ENCODE data around the gene GOLGA6A.
"Not testable (repeated sequence)": the region's sequence is repeated elsewhere in the genome, so short reads cannot be mapped to it uniquely, and the experiment has no call there.

Gene GOLGA6A

DNA sequence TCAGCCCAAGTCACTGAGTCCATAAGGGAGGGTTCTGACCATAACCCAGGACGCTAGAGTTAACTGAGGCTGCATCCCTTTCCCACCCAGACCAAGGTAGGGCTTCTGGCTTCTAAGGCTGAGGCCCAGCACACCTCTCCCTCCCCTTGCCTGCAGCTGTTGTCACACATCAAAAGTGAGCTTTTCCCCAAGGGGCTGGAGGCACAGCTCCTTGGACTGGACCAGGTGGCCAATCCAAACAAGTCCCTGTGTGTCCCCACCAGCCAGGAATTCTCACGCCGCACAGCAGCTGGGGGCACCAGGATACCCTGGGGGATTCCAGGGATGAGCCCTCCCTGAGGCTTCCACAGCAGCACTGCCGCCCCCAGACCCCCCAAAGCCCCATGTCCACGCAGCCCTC is 25.8 kb upstream of the GOLGA6A start:
- no peak for DNase-seq (ENCODE audit: low read depth)

DNA sequence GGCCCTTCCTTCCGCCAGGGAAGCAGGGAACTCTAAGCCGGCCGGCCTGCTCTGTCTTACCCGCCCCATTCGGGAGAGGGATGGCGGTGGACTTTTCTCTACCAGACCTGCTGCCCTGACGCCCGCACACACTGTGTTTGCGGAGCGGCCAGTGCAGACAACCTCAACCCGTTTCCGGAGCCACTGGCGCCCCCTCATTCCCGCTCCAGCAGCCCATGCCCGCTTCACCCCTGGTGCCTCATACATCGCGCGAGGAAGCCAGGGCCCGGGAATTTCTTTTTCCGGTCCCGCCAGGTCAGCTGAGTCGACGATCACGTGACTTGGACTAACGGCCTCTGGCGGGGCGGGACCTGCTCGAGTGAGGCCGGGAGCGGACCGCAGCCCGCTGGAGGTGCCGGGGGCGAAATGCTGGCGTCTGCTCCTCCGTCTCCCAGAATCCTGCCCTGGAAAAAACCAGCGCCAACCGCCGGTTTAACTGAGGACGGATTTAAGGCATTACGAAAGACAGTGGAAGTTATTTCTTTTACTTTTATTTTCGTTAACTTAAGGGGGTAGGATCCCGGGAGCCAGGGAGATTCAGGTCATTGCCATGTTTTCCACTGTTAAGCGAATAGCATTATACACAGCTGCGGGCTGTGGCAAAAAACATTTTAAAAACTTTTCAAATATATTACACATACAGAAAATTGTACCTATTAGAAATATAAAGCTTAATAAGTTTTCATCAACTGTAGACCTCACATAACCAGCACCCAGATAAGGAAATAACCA is 17.8 kb upstream of the GOLGA6A start:
- peak; percentile 41 for DNase-seq (ENCODE audit: low read depth)

DNA sequence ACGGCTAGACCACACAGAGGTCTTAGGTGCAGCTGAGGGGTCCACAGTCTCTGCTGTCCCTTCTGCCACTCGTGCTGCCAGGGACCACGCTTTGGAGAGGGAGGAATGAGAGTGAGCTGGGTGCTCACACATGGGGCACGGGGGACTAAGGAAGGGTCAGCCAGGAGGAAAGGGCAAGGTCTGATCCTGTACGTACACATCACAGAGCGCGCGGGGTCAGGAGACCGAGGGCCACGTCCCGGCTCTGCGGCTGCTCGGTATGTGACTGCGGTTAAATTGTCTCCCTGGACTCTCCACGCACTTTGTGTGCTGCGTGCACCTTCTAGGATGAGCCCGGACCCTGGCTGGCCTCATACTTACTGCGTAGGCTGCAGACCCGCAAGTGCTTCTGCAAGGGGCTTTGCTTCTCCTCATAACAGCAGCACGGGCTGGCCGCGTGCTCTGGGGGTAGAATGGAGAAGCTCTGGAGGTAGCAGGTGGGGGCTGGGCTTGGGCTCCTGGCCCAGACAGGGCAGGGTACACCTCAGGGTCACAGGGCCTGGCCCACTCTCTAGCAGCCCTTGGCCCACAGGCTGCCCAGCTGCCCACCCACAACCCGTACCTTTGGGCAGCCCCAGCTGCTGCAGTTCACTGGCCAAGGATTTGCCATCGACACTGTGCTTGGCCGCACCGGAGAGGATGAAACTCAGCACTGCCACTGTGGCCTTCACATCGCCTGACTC is 14.6 kb upstream of the GOLGA6A start:
- not testable (repeated sequence) for DNase-seq (ENCODE audit: low read depth)

DNA sequence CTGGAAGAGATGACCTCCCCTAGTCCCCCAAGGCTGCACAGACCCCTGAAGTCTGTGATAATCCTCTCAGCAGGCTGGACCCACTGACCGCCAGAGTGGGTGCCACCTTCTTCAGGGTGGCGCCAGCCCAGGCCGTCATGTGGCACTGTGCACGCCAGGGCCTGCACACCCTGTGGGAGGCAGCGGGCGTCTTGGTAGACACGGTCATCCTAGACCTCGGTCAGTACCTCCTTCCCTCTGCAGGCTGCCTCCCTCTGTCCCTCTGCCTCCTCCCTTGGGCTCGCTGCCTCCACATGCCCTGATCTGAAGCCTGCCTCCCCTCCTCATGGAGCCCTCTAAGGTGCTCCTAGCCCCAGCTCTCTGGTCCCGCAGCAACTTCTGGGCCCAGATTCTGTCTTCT is 13.3 kb upstream of the GOLGA6A start:
- not testable (repeated sequence) for DNase-seq (ENCODE audit: low read depth)

DNA sequence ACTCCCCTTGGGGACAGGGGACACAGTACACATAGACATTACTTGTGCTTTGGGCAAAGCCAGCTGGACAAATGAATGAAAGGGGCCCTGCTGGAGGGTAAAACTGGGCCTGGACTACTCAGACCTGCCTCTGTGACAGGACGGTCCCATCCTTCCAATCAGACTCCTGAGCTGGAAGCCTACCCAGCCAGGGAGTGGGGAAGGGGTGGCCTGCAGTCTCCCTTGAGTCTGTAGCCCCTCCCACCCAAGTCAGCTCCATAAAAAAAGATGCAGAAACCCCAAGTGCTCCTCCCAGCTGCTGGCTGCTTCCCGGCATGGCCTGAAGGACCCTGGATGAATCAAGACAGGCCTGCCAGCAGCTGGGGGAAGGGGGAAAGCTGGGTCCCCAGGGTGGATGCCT is 12.2 kb upstream of the GOLGA6A start:
- not testable (repeated sequence) for DNase-seq (ENCODE audit: low read depth)

DNA sequence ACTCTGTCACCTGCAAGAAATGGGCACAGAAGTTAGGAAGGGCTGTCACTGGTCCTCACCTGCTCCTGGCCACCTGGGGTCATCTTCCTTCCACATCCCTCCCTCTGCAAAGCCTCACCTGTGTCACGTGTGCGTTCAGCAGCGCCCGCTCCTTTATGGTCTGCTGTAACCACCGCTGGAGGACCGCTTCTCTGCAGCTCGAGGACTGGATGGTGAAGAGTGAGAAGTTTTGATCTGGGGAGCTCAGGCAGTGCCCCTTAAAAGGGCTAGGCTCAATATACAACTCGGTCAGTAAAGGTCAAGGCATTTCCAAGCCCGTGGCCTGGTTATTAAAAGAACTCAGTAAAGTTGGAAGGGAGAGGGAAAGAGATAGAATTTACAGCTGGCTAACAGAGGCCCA is 6.6 kb downstream of the GOLGA6A start:
- not testable (repeated sequence) for DNase-seq (ENCODE audit: low read depth)

DNA sequence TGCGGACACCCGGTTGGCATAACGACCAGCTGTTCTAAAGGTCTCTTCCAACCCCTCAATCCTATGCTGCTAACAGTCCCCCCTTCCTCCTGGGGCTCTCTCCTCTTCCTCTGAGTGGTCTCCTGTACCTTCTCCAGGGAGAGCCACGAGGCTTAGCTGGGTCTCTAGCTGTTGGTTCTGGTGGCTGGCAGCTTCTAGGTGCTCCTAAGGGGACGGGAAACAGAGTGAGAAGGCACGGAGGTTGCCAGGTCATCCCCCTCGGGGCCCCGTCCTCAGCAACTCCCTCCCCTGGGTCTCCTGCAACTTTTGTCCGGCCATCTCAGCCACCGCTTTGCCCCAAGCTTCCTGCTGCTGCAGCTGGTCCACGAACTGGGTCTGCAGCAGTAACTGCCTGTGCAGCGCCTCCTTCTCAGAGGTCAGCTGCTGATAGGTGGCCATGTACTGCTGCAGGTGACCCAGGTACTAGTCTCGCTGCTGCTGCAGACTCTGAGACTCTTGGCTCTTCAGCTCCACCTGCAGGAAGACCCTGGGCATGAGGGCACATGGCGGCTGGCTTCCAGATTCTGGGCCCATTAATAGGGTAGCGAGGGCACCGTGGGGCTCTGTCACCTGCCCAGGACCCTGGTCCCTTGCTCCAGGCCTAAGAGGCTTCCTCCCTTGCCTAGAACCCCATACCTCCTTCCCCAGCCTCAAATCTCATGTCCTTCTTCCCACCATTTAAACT is 9.6 kb downstream of the GOLGA6A start:
- DNase-seq (ENCODE audit: low read depth) = not testable (repeated sequence)

DNA sequence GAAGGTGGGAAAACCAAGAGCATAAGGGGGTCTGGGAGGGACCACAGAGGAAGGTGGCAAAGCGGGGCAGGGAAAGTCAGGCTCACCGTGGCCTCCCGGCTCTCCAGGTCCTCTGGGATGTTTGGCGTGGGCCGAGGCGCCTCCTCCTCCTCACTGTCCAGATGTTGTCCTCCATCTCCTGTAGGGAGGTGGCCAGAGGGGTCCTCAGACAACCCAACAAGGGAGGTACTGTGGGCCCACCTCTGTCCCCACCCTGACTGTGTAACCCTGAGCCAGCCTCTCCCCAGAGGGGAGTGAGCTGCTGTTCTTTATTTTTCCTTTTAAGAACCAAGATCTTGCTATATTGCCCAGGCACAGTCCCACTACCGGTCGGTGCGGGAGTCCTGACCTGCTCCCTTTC is 10.2 kb downstream of the GOLGA6A start:
- not testable (repeated sequence) for DNase-seq (ENCODE audit: low read depth)

DNA sequence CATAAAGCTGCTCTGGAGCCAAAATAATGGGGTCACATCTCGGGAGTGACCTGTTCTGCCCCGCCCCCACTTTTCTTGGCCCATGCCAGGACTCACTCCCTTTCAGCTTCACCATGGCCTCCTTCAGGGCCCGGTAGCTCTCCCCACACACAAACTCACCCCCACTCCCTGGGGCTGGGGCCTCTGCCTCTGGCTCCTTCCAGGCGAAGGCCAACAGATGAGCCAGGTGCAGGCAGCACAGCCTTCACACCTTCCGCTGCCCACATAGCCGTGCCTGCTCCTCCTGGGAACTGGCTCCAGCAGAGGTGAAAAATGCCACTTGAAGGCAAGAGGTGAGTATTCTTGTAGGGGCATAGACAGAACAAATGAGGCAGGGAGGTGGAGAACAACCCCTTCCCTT is 10.7 kb downstream of the GOLGA6A start:
- not testable (repeated sequence) for DNase-seq (ENCODE audit: low read depth)

DNA sequence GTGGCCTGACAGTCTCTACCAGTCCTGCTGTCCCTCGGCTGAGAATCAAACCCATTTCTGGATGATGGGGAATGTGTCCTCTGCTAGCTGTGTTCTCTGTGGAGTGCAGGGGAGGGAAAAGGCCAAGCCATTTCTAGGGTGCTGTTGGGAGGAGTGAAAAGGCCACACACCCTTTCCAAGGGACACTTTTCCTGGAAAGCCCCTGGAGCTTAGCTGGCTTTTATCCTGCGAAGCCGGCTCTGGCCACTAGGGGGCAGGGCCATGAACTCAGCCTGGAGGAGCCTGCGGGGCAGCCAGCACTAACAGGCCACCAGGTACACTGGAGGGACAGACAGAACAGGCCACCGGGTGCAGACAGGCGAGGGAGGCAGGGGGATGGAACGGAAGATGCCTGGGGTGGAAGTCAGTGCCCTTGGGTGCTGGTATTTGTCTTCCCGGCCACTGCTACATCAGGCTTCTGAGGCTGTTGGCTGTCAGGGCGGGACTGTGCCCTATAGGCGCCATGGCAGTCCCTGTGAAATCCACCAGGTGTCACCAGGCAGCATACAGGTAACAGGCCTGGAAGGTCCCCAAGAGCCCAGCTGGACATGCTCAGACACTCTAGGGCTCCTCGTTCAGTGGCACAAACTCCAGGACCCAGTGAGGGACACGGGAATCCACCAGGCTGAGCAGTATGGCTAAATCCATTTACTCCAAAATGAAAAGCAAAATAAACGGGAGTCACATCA is 16.5 kb downstream of the GOLGA6A start:
- DNase-seq (ENCODE audit: low read depth) = peak; percentile 8

DNA sequence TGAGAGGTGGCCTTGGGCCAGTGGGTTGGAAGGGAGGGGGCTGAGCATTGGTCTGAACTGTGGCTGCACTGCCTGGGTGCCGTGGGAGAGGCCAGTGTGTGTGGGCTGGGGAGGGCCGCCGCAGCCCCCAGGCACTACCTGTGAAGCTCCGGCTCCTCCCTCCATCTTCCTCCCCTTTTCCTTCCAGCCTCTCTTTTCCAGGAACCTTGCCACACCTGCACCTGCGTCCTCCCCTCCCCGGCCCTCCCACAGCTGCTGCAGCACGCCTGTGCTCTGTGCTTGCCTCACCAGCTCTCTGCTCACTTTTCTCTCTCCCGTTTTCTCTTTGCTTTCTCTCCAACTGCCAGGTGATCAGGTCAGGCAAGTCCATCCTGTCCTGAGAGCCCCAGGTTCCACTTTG is 17.5 kb downstream of the GOLGA6A start:
- not testable (repeated sequence) for DNase-seq (ENCODE audit: low read depth)

DNA sequence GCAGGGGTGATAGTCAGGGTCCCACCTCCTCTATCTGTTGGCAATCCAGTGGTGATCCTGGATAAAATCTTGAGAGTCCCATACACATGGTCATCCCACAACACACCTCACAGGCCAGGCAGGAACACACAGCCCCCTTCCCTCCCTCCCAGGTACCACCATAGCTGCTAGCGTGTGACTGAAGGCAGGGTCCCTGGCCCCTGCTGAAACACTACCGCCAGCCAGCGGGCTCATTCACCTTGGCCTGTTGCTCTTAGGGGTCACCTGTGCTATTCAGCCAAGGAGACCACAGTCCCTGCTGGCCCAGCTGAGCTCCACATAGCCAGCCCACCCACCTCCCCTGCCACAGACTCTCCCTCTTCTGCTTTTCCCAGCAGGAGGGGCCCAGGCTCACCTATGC is 18.2 kb downstream of the GOLGA6A start:
- not testable (repeated sequence) for DNase-seq (ENCODE audit: low read depth)

DNA sequence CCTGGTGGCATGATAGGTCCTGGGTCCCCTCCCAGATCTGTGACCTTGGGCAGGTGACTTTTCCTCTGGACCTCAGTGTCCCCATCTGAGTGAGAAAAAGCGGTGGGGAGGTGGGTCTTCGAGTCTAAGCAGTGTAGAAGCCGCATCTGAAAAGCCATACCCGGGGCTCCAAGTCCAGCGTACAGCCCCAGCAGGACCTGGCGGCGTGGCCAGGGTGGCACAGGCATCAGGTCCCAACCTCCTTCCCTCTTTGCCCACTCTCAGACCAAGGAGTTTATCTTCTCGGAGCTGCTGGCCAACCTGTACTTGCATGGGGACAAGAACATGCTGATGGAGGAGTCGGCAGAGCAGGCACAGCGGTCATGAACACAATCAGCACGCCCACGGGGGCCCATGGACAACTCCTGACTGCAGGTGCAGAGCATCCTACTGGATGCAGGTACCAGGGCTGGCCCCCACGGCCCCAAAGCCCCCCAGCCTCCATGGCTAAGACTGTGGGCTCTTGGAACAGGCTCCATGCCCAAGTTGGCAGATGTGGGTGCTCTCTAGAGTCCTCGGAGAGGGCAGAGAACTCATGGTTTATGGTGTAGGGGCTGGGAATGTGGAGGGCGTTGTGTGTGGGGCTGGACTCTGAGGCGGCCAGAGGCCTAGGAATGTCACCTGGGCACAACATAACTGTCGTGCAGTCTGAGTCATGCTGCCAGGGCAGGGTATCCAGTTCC is 18.8 kb downstream of the GOLGA6A start:
- DNase-seq (ENCODE audit: low read depth) = not testable (repeated sequence)

DNA sequence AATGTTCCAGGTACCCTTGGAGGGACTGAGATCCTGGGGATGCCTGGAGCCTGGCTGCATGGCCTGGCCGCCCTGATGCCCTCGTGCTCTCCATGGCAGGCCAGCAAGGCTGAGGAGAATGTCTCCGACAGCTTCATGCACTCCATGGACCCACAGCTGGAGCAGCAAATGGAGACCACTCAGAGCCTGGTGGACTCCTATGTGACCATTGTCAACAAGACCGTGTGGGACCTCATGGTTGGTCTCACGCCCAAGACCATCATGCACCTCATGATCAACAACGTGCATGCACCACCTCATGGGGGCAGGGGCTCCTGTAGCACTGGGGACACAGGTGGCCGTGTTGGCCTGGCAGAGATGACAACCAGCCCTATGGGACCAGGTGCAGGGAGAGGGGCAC is 19.7 kb downstream of the GOLGA6A start:
- no peak for DNase-seq (ENCODE audit: low read depth)

DNA sequence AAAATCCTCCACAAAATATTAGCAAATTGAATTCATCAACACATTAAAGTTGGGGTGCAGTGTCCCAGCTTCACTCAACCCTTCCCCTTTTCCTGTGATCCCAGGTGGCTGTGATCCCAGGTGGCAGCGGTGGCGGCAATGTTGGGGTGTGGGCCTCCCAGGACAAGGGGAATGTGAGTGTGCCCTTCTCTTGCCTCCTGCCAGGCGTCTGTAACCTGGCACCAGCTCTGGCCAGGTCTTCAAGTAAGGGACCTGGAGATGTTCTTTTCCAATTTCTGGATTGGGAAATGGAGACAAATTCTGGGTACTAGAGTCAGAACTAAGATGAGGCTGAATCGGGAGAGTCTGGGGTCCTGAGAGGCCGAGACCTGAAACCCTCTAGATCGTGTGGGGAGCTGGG is 20.1 kb downstream of the GOLGA6A start:
- DNase-seq (ENCODE audit: low read depth) = no peak

DNA sequence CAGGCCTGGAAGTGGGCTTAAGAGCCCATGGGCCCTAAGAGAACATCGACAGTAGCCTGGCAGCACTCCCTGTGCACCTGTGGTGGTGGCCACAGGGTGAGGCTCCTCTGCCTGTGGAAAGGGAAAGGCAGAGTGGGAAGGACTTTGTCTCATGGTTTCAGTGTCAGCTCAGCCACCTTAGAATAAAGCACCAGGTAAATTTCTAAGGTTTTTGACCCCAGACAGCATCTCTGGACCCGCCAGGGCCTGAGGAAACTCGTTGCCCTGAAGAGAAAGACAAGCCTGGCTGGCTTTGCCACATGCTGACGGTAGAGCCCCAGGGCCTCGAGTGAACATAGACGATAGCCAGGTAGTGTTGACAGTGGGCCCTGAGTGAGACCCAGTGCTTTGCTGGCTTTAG is 22.1 kb downstream of the GOLGA6A start:
- no peak for DNase-seq (ENCODE audit: low read depth)

DNA sequence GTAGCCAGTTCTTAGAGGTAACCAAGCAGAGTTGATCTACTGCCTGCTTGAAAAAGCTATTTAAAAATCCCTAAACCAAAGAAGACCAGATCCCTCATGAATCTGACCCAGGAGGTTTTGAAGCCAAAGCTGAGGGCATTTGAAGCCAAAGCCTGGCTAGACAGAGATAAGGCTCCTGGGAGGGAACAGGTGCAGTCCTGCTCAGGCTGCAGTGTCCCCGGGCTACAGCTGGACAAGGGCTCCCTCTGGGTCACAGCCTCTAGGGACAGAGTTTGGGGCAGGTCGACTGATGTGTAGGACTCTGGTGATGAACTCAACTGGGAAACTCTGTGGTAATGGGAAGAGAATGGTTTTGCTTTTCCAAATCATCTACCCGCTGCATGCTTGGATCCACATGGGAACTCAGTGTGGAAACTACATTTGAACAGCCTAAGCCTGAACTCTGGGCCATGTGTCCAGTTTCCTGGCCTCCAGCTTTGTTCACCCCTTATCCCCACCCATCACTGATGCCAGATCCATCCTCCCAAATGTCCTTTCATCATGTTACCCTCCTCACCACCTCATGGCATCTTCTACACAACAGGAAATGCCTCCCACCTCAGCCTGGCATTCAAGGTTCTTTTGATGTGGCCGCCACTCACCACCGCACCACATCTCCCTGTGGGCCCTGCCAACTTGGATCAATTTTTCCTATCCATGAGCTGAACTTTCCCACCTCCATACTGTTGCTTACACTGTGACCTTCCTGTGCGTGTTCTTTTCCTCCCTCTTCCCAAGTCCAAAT is 23.1 kb downstream of the GOLGA6A start:
- DNase-seq (ENCODE audit: low read depth) = not testable (repeated sequence)

DNA sequence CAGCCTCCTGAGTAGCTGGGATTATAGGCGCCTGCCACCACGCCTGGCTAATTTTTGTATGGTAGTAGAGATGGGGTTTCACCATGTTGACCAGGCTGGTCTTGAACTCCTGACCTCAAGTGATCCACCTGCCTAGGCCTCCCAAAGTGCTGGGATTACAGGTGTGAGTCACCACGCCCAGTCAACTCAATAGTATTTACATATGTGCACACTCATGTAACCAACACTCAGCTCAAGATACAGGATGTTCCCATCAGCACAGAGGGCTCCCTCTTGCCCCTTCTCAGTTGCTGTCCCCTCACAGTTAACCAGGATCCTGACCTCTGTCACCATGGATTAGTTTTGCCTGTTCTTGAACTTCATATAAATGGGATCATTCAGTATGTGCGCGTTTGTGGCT is 26.0 kb downstream of the GOLGA6A start:
- DNase-seq (ENCODE audit: low read depth) = not testable (repeated sequence)

DNA sequence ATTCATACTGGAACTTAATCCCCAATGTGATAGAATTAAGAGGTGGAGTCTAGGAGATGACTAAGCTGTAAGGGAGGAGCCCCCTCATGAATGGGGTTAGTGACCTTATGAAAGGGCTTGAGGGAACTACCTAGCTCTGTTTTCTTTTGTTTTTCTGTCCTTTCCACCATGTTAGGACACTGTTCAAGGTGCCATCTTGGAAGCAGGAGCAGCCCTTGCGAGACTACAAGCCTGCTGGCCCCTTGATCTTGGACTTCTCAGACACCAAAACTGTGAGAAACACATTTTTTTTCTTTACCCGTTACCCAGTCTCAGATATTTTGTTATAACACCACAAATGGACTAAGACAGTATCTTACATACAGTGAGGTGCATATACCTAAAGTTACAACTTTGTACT is 26.5 kb downstream of the GOLGA6A start:
- no peak for DNase-seq (ENCODE audit: low read depth)

DNA sequence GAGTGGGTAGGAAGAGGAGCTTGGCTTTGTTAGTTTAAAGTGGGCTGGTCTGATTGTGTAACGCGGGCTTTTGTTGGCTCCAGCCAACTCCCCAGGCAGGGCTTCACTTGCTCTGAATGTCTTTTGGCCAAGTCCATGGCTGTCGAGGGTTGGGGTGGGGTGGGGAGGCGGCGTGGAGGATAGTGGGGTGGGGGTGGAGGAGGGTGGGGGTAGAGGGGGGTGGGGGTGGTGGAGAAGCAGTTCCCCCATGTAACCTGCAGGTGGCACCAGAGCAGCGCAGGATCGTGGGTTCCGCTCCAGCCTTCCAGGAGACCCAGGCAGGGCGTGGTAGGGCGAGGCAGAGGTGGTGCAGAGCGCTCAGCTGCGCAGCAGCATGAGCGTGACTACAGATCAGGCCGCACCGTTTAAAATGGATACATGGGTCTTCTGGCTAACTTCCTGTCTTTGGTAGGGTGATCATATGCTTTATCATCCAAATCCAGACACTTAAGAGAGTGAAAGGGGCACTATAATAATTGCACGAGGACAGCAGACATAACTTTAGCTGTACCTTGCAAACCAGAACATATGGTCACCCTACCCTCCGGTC is 28.3 kb downstream of the GOLGA6A start:
- peak; percentile 9 for DNase-seq (ENCODE audit: low read depth)
